GM18519 (cell line): Measurements from ENCODE around the gene UBE2Q2.
A peak's percentile ranks its signal among the peaks of the same experiment; 100 is the strongest.
"Not testable (repeated sequence)": the region's sequence is repeated elsewhere in the genome, so short reads cannot be mapped to it uniquely, and the experiment has no call there.

Source experiments
- ATAC-seq: cut with Tn5 transposase; IDR thresholded peaks from one replicate; pipeline ENCODE4 v1.9.1; 2021; ENCODE audit warnings: mild to moderate bottlenecking, moderate library complexity; ENCODE audit not compliant: unreplicated experiment, low FRiP score

UBE2Q2 gene

DNA sequence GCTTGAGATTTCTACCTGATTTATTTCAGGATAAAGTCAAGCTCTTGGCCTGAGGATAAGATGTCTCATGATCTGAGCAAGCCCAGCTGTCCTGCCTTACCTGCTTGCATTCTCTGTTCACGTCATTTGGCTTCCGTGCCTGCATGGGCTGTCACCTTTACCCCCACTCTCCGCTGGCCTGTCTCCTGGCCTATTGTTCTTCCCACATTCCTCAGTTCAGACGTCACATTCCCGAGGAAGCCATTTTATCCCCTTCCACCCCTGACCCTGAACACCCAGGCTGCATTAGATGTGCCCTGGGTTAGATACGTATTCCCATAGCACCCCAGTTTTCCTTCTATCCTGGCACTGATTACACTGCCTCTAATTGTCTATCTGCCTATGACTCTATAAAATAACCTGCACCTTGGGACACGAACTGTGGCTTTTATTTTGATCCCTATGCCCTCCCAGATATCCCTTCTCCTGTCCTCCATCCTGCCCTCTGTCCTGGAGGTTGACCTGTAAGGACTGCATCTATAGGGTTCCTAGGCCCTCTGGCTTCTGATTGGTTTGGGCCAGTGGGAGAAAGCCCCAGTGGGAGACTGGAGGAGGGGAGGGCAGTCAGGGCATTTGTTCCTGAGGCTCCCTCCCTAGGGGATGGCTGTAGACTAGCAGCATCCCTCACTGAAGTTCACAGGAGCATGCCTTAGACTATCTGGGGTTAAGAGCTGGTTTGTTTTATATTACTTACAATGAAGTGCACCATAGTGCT, 19.2 kb upstream of the UBE2Q2 start:
- ATAC-seq, result no peak

DNA sequence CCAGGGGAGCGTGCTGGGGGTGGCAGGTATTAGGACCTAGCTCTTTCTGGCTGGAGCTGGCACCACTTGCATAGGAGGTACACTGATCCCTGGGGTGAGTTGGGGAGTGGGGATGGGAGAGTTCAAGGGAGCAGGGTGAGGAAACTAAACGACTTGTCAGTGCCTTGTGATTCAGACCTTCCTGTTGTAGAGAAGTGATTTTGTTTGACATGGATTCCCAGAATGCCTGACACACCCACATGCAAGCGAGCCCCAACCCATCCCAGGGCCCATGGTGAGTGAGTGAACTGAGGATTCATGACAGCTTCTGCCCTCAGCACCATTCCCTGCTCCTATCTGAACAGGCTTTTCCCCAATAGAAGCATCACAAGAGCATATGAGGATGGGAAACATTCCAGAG, 15.6 kb upstream of the UBE2Q2 start:
- no peak for ATAC-seq

DNA sequence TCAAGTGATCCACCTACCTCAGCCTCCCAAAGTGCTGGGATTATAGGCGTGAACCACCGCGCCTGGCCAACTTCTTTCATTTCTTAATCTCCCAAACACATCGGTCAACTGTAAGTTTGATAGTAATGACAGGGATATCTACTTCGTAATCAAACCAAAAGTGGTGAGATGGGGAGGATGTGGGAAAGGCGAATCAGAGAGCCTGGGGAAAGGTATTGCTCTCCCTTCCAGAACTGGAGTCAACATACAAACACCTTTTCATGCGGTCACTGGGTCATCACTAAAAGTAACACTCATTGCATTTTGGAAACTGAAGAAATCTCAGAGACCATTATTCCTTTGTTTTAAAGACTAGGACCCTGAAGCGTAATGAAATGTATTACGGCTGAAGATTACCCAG, 14.8 kb upstream of the UBE2Q2 start:
- ATAC-seq, result no peak

DNA sequence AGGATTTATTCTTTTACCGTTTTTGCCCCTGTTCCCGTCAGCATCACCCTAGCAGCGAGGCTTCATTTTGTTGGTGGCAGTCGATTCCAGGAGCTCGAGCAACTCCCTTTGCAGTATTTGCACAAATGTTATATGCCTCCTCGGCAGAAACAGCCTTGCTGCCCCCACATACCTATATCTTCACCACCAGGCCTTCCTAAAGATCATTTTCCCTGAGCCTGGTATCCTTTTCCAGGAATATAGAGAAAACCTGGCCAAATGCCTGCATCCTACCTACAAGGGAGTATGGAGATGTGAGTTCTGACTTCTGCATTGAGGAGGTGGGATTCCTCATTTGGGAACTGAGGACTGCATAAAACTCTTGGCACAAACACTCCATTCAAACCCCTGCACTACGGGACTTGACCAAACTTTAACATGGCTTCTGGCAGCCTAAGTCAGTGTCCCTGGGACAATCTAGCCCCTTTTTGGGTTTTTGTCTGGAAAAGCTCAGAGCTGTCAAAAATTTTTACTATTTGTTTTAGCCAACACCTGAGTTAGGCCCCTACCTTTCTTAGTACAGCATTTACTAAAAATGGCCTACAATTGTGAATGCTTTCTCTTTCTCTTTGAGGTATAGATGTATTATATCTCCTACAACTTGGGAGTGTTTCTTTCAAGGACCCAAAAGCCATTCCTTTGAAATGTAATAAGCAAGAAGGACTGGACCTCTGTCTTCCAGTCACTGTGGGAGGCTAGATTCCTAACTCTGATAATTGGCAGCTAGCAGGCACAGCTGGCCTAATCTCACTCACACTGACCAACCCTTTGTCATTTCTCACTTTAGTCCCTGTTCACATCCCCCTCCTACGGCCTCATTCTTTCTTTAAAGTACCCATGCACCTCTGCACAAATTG, 12.1 kb upstream of the UBE2Q2 start:
- no peak for ATAC-seq

DNA sequence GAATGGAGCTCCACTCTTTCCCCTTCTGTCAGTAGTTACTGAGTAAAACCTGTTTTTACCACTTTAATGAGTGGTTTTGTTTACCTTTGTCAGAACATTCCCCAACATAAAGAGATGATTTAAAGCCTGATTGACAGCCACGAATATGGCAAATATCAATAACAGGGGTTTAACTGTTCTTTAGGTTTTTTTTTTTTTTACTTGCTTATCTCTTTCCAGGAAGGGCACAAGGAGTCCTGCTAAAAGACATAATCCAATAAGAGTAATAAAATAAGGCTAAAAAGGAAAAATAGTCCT, 11.5 kb upstream of the UBE2Q2 start:
- no peak for ATAC-seq

DNA sequence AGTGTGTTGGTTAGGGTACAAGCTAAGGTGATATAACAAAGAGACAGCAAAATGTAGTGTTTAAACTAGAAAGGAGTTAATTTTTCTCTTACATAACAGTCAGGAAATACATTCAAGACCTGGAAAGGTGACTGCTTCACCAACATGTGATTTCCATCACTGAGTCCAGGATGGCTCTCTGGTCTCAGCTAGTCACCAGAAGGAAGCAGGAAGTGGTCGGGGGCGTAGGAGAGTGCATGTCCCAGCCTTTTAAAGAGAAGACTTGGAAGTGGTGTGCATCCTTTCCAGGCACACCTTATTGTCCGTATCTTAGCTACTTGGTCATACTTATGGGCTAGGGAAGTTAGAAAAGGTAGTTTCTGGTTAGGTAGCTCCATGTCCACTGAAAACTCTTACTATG, 11.1 kb upstream of the UBE2Q2 start:
- ATAC-seq, result no peak

DNA sequence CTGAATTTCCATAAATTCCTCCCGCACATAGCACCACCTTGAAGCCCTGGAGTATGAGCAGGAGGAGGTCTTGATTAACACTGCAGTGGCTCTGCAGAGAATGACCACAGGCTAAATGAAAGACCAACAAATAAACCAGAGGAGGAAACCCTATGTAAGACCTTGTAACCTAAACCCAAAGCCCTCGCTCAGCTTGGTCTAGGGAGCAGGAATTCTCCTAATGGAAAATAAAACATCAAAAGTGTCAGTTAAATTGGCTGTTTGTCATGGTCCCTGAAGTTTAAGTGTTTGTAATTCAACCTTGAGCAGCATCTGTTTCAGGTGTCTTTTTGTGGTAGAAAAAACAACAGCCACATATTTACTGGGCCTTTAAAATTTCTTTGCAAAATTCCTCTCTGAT, 9.2 kb upstream of the UBE2Q2 start:
- ATAC-seq, result no peak

DNA sequence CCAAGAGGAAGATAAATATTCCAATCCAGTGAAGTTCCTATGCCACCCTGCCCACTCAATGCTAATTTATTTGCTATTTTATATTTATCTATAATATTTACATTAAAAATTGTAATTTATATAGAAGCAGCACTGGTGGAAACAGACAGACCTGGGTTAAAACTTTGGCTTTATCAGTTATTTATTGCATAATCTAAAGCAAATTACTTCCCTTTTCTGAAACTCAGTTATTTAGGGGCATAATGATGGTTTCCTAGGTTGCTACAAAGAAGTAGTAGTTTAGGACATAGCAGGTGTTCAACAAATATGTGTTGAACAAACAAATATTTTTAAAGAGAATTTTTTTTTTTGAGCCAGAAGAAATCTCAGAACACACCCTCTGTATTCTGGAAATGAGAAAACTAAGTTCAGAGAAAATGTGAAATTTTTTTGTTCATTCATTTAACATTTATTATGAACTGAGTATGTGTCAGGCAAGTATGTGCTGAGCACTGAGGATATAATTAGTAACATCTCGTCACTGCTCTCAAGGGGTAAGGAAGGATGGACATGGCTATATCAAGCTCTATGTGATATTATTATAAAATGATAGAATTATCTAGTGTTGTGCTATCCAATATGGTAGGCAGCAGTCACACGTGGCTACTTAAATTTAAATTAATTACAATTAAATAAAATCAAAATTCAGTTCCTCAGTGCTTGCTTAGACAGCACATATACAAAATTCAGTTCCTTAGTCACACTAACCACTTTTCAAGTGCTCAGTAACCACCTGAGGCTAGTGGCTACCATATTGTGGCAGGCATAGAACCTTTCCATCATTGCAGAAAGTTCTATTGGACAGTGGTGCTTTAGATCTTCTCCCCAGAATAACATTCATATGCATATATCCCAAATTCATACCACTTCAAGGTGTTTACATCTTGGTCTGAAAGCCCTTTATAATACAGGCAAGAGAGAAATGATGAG, 7.0 kb upstream of the UBE2Q2 start:
- ATAC-seq, result no peak

DNA sequence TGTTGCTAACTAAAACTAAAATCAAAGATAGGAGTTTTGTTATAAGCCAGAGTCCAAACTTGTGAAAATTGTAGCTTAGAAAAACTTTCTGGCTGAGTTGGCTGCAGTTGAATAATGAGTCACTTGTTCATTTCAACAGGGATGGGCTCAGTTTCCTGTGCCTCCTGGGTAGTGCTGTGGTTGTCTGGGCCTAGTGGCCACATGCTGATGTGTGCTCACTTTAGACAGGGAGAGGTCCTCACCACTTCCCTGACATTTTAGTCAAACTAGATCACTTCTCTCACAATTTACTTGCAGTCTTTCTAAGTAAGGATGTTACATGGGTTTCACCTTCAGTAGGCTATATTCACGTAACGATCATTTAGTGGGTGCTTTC, 6.3 kb upstream of the UBE2Q2 start:
- peak; percentile 56 for ATAC-seq

DNA sequence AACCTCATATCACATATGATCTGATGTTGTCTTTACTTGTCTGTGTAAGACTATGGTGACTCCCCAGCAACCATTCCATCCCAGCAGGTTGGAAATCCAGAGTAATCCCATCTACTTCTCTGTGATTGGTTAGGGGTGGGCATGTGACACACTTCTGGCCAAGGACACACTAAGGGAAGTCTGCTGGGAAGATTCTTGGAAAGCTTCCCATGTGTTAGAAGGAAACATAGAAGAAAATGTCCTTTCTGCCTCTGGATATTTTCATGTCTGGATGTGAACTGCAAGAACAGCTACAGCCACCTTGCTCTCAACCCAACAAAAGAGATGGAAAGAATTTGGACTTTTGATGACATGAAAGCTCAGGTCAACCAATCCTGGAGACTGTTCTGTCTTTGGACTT, 2.6 kb upstream of the UBE2Q2 start:
- ATAC-seq, result no peak

DNA sequence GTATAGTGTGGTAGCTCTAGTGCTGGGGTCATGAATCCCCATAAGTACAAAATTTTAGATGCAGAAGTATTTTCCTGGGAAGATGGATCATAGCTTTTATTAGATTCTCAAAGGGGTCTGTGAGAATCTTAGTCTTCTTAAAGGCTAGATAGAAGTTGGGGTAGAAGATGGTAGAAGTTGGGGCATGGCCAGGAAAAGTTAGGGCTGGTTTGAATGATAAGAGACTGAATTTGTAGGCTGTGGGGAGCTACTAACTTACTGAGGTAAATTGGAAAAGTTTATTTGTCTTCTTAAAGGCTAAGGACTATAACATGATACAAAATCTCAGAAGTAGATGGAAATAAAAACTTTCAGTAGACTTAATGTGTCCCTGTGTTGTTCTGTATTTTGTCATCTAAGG, 1.6 kb upstream of the UBE2Q2 start:
- no peak for ATAC-seq

DNA sequence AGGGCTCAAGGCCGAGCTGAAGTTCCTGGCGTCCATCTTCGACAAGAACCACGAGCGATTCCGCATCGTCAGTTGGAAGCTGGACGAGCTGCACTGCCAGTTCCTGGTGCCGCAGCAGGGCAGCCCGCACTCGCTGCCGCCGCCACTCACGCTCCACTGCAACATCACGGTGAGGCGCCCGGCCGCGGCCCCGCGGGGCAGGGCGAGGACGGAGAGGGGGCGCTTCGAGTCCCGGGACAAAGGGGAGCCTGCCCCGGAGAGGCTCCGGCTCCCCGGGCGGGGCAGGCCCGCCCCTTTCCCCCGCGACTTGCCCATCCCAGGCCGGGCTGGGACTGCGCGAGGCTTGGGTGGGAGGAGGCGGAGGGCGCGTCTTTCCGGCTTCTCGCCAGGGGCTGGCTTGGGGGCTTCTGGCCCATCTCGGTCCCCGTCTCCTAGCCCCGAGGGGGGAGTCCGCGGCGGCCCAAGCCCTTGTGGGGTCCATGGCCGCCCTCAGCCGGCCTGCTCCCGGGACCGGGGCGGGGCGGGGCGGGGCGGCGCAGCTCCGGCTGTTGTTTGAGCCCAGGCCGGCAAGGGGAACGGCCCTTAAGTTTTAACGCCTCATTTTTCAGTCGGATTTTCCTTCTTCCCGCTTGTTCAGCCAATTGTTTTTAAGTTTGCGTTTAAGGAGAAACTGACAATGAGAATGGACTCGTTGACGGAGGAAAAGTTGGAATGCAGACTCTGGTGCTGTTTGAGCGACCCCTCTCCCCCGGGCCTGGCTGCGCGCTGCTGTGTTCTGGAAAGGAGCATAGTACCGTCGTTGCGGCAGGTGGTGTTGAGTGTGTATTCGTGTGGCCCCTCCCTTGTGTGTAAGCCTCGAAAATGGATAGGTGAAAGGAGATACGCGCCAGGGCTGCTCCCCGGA, 683 bp downstream of the UBE2Q2 start:
- no peak for ATAC-seq

DNA sequence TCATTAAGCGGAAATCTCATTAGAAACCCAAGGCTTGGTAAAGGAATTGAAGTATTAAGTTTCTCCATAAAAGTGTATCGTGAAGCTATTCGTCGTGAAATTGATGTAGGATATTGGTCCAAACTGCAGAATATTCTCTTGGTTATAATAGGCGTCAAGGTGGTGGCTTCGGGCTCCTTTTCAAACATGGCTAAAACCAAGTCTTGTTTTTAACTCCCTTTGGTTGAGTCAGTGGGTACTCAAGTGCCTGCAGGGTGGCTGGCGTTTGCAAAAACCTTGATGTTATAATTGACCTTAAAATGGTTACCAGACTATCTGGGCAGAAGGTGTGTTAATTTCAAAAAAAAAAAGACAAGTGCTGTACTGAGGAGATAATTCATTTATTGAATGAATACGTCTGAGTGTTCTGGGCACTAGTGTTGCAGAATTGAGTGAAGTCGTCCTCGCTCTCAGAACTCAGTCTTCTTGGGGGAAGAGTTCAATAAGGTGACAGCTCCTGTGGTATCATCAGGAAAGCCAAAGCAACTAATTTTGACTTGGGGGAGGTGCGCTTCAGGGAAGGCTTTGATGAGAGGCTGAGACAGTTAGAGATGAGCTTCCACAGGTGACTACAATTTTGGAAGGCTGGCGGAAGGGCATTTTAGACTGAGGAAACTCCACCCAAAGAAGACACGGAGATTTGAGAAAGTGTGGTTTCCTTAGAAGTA, 1.5 kb downstream of the UBE2Q2 start:
- ATAC-seq, result no peak

DNA sequence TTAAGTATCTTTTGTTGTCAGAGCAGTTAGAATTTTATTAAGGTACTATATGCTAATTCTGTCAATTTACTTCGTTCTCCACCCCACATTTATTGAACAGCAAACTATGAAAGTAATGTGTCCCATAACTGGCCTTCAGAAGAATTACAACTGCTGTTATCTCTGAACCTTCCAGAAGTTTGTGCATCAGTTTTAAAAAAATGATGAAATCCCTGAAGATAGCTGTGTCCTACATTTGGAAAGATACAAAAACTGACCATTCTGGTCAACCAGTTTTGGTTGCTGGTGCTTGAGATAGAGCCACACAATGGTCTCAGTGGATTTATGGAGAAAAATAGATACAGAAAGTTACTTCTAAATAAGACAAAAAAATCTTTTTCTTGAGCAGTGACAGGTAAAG, 5.9 kb downstream of the UBE2Q2 start:
- ATAC-seq, result no peak

DNA sequence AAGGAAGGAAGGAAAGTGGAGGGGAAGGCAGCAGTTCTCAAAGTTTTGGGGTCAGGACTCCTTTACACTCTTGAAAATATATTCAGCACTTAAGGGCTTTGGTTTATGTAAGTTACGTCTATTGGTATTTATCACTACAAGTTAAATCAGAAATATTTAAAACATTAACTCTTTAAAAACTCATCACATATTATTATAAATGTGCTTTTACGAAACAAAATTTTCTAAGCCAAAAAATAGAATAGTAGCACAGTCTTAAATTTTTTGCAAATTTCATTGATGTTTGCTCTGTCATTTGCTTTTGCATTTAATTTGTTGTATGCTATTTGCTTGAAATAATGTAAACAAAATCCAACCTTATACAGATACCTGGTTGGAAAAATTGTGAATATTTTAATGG, 7.5 kb downstream of the UBE2Q2 start:
- ATAC-seq, result no peak

DNA sequence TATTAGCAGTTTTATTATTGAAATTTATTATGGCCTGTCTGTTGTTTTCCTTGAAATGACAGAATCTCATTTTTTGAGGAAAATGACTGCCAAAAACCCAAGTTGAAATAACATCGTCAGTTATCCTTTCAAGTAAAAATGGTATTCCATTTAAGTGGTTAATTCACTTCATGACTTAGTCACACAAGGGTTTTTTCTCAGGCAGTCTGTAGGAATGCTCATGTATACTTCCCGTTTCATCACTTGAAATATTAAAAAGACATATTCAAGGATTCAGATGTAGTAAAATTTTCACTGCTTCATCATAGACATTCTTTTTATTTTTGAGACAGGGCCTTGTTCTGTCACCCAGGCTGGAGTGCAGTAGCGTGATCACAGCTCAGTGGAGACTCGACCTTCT, 8.3 kb downstream of the UBE2Q2 start:
- not testable (repeated sequence) for ATAC-seq

DNA sequence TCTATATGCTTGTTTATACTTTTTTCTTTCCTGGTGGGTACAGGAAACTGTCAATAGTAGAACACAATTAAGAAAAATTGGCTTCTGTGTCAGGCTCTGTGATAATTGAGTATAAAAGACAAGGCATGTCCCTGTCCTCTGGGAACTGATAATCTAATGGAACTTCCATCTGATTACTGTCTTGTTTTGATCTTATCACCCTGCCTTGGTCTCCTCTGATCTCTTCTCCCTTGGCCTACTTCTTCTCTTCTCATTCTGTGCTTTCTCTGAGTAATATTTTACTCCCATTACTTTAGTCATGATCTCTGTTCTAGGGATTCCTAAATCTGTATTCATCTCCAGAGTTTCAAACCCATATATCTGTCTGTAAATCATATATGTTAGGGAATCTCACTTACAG, 14.6 kb downstream of the UBE2Q2 start:
- no peak for ATAC-seq

DNA sequence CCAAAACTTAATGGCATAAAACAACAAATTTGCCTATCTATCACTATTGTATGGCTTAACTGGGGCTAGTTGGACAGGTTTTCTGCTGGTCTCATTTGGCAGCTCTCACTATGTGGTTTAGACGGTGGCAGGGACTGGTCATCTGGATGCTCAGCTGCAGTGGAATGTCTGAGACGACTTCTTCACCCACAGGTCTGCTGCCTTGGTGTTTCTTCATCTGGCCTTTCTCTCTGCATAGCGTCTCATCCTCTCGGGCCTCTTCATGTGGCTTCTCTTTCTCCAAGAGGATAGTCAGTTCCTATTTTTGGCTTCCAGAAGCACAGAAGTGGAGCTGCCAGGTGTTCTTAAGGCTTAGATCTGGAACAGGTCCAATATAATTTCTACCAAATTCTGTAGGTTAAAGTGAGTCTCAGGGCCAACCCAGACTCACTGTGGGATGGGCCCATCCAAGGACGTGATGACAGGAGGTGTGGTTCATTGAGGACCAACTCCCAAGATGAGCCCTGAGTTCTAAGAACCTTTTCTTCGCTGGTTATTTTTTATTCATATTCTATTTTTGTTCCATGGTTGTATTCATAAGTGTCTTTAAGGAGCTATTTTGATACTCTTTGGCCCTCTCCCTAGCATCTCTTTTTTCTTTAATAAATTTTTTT, 18.6 kb downstream of the UBE2Q2 start:
- ATAC-seq, result no peak

DNA sequence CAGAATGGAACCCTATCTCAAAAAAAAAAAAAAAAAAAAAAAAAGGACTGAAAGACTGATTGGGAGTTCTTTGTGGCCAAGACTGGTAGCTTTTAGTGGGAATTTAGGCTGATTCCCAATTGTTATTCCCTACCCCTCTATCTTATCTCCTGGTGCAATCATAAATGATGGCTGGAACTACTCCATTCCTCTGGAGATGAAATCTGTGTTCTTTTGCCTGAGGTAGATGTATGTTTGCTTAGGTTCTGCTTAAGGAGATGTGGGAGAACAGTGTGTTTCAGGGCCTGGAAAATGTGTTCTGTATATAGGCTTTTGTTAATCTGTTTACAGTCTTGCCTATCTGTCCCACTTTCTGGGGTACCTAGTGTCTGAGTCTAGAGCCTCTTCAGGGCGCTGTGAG, 19.5 kb downstream of the UBE2Q2 start:
- ATAC-seq, result no peak
